ENCODE results near the gene ABCA2. TPM values are rescaled to one million over a fixed set of nuclear protein-coding genes. Genes with fewer than 3 reads are reported as not detected.

Gene ABCA2
- total RNA-seq, 2 donors from 2014 or later = 17.8 to 21.9 TPM

DNA sequence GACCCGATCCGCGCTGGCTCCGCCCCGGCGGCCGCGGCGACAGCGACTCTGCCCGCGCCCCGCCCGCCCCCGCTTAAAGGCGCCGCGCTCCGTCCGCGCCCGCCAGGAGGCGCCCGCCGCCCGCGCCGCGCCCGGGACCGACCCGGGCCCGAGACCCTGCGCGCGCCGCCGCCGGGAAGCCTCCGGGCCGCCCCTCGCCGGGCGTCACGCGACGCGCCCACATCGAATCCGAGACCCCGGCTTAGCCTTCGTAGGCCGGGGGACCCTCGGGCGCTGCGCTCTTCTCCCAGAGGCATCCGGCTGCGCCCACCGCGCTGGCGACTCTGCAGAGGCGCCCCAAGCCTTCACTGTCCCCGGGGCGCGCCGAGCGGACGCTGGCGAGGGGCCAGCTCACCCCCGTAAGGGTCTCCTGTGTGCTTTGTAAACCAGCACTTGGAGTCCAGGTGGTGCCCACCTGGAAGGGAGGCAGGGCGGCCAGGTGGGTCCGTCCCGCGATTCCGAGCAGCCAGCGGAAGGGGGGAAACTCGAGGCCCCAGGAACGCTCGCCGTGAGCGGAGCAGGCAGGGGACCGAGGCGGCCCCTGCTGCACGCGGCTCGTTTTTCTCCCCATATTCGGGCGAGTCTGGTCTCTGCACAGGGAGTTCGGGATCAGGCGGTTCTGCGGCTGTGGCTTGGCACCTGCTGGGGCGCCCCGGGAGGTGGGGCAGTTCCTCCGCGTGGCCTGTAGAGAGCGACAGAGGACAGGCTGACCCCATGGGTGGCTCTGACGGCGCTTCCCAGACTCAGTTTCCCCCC is 423 bp upstream of the ABCA2 start:
- no peak overlapping the region for H3K27ac Mint-ChIP-seq
- peak; percentile 49 to 76 for ATAC-seq

DNA sequence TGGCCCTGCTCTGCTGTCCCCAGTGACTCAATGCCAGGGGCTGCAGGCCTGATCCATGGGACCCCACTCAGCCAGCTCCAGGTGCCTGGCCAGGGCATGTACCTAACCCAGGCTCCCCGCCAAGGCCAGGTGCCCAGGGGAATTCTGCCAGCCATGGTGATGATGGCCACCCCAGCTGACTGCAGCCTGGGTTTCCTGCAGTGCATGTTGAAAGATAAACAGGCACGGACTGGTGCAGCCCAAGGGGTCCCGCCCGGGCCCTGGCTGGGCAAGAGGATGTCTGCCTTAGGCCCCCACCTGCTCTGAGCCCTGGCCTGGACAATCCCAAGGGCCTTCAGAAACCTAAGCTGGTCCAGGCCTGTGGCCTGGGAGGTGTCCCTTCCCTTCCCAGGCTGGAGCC is 1.2 kb downstream of the ABCA2 start:
- Mint-ChIP-seq H3K27ac (no peak overlapping the region), H3K36me3 (no peaks in the 10 kb centered on the region), H3K9me3 (no peaks in the 10 kb centered on the region)
- ATAC-seq = no peak
- no peak for DNase-seq (ENCODE audit: low spot score in 2 of 2)

More for the DNA sequence above, 423 bp upstream of the ABCA2 start:
- Mint-ChIP-seq H3K36me3 (no peaks in the 10 kb centered on the region), H3K9me3 (no peaks in the 10 kb centered on the region)
- DNase-seq (ENCODE audit: low spot score in 2 of 2) = peak; percentile 74 to 78

DNA sequence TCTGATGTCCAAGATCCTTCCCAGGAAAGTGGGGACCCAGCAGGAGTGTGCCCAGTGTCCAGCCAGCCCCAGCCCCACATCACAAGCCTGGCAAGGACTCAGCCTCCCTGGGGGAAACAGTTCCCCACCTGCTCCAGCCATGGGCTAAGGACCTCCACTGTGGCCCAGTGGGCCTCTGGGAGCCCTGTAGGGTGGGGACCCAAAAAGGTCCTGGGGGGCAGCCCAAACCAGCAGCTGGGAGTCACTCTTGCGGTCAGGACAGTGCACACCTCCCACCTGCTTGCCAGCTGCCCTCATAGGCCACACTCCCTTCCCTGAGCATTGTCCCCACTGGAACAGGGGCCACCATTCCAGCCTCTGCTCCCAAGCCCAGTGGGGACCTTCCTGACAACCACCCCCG is 1.7 kb downstream of the ABCA2 start:
- no peaks in the 10 kb centered on the region for H3K36me3 Mint-ChIP-seq
- DNase-seq (ENCODE audit: low spot score in 2 of 2) (no peak), ATAC-seq (no peak)
- H3K9me3 Mint-ChIP-seq = no peaks in the 10 kb centered on the region
- H3K27ac Mint-ChIP-seq = no peak overlapping the region

DNA sequence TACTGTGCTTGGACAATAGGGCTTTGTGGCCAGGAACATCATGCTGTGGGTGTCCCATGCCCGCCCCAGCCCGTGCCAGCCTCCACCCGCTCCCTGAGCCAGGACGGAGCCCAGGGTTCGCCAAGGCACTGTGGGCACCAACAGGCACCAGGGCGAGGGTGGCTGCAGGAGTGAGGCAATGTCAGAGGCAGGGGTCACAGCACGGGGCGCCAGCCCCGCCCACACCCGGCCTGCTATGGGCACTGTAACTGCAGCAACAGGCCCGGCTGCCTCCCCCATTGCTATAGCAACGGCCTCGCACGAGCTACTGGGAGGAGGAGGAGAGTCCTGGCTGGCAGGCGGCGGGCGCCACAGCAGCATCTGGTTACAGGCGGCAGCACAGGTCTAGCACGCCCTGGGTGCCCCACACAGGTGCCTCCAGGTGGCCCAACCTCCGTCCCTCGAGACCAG is 2.5 kb downstream of the ABCA2 start:
- H3K36me3 Mint-ChIP-seq = no peaks in the 10 kb centered on the region
- H3K9me3 Mint-ChIP-seq = no peaks in the 10 kb centered on the region
- H3K27ac Mint-ChIP-seq = no peak overlapping the region
- DNase-seq (ENCODE audit: low spot score in 2 of 2) (no peak), ATAC-seq (no peak)

DNA sequence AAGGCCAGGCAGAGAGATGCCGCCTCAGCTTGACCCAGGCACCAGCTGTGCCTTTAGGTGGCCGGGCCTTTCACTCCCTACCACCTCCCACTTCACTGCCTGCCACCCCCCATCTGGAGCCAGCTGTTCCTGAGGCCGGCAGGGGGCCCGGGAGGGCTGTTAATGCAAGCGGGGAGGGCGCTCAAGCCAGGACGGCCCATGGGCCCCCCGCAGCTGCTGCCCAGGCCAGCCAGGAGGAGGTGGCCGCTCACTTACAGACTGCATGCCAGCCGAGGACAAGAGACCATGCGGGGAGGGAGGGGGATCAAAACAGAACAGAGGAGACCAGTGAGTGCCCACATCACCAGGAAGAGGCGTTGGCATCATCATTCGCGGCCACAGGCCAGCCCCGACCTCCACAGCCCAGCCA is 4.5 kb downstream of the ABCA2 start:
- no peak overlapping the region for H3K27ac Mint-ChIP-seq
- no peaks in the 10 kb centered on the region for H3K9me3 Mint-ChIP-seq
- H3K36me3 Mint-ChIP-seq = no peaks in the 10 kb centered on the region
- no peak for ATAC-seq
- DNase-seq (ENCODE audit: low spot score in 2 of 2) = no peak

DNA sequence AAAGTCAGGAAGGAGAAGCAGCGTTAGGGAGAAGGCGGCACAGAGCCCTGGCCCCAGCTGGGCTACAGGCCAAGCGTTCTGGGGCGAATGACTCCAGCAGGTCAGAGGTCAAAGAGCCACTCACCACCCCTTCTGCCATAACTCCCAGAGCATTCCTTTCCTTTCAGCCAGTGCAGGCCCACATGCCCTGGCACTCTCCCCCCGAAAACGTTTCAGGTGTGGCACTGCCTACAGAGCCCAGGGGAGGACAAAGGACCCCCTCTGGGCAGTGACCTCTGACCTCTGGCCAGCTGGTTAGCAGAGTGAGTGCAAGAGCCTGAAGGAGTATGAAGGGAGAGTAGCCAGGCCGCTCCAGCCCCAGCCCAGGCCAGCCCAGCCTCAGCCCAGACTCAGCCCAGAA is 4.9 kb downstream of the ABCA2 start:
- Mint-ChIP-seq H3K27ac (no peak overlapping the region), H3K36me3 (no peaks in the 10 kb centered on the region), H3K9me3 (no peaks in the 10 kb centered on the region)
- ATAC-seq (no peak), DNase-seq (ENCODE audit: low spot score in 2 of 2) (no peak)

DNA sequence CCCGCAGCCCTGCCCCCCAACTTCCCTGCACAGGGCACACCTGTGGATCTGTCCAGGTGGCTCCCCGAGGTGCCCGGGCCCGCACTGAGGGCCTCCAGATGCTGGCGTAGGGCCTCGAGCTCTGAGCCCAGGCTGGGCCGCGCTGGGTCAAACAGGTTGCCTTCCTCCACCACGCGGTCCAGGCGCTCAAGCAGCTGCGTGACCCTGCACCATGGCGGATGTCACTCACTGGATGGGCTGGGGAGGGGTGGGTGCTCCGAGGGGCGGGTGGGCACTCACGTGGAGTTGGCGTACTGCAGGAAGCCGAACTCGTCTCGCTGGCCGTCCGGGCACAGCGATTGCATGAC is 5.4 kb downstream of the ABCA2 start:
- Mint-ChIP-seq H3K27ac (no peak overlapping the region), H3K36me3 (no peaks in the 10 kb centered on the region), H3K9me3 (no peaks in the 10 kb centered on the region)
- no peak for ATAC-seq
- no peak for DNase-seq (ENCODE audit: low spot score in 2 of 2)

DNA sequence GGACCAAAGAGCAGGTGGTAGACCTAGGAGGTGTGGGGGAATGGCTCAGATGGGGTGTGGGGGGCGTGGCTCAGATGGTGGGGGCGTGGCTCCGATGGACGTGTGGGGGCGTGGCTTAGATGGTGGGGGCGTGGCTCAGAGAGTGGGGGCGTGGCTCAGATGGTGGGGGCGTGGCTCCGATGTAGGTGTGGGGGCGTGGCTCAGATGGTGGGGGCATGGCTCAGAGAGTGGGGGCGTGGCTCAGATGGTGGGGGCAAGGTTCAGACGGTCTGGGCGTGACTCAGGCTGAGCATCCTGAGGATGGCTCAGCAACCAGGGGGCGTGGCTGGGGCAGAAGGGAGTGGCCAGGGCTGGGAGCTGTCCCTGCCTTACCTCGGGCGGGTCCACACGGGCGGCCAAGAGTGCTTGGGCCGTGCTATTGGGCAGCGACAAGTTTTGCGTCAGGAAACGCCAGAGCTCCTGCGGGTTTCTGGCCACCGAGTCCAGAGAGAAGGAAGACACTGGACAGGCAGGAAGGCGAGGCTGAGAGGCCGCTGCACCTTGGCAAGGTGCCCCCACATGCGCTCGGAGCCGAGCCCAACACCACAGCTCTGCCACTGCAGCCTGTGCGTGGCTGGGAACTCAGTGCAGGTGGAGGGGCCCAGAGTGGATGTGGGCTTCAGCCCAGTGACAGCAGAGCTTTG is 5.9 kb downstream of the ABCA2 start:
- no peaks in the 10 kb centered on the region for H3K9me3 Mint-ChIP-seq
- no peaks in the 10 kb centered on the region for H3K36me3 Mint-ChIP-seq
- H3K27ac Mint-ChIP-seq = no peak overlapping the region
- DNase-seq (ENCODE audit: low spot score in 2 of 2) = peak in 1 of 2 donors; percentile 79
- peak; percentile 52 to 93 for ATAC-seq

DNA sequence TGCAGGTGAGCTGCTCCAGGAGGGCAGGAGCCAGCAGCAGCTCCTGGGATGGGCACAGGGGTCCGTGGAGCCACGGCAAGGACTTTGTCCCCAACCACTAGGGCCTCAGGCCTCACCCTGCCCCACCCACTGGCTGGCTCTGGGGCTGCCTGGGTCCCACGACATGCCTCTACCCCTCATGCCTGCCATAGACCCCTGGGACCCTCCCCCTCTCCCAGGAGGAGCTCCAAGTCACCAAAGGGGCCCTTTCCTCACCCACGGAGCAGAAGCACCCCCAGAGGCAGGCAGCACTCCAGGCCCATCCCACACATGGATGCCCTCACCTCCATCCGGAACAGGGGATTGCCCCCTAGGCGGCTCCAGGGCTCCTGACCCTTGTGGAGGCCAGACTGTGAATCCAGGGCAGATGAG is 6.5 kb downstream of the ABCA2 start:
- DNase-seq (ENCODE audit: low spot score in 2 of 2) = no peak
- Mint-ChIP-seq H3K27ac (no peak overlapping the region), H3K36me3 (no peaks in the 10 kb centered on the region), H3K9me3 (no peaks in the 10 kb centered on the region)
- peak in 1 of 2 donors; percentile 9 for ATAC-seq

DNA sequence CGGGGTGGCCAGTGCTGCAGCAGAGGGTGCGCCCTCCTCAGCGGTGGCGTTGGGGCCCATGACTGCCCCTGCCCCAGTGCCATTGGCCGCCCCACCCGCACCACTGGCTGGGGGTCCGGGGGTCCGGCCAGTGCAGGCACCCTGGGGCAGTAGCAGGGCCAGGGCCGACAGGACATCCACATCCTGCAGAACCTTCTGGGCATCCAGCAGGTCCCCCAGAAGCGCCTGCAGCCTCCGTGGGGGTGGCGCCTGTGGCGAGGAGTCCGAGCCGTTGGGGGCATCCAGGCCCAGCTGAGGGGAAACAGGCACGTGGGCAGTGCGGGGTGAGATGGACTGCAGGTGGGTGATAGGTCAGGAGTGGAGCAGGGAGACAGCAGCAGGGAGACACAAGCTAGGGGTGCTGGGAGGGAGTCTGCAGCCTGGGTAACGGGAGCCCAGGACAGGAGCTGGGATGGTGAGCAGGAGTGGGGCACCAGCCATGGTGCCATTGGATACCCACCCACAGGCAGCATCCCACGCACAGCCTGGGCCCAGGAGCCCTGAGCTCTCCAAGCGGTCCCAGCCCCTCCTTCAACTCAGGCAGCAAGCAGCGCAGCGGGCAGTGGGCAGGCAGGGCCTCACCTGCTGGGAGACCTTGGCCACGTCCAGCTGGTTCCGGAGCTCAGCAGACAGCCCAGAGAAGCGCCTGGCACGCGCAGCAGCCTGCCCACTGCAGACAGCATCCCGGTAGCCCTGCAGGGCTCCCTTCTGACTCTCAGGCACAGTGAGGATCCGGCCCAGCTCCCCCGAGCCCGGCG is 7.1 kb downstream of the ABCA2 start:
- no peak for ATAC-seq
- H3K27ac Mint-ChIP-seq = no peak overlapping the region
- no peaks in the 10 kb centered on the region for H3K9me3 Mint-ChIP-seq

DNA sequence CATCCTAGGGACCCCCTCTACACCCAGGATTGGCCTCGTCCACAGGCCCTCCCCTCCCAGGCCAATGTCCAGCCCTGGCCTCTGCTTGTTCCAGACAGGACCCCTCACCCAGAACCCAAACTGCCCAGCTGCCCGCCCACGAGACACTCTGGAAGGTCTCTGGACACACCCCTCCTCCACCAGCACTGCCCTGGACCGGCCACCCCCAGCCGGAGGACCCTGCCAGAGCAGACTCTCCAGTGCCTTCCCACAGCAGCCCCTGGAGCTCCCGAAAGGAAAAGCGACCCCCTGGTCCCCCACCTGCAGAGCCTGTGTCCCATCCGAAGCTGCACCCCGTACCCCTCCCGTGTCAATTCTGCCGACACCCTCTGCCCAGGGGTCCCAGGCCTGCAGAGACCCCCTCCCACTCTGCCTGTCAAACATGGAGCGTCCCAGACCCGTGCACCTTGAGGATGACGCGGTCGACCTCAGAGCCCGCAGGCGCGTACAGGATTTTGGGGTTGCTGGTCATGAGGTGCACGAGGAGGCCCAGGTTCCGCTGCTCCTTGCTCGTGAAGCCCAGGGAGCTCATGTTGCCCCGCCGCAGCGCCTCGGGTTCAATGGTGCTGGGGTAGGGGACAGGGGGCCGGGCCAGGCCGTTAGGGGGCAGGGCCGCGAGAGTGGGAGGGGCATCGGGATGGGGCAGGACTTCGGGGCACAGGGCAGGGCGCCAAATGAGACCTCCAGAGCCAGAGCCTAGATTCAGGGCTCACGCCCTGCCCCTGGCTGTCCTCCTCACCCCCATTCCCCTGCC is 8.0 kb downstream of the ABCA2 start:
- H3K27ac Mint-ChIP-seq = no peak overlapping the region
- H3K36me3 Mint-ChIP-seq = no peaks in the 10 kb centered on the region
- ATAC-seq (no peak), DNase-seq (ENCODE audit: low spot score in 2 of 2) (no peak)
- H3K9me3 Mint-ChIP-seq = no peaks in the 10 kb centered on the region

More for the DNA sequence above, 7.1 kb downstream of the ABCA2 start:
- no peak for DNase-seq (ENCODE audit: low spot score in 2 of 2)
- H3K36me3 Mint-ChIP-seq = no peaks in the 10 kb centered on the region

DNA sequence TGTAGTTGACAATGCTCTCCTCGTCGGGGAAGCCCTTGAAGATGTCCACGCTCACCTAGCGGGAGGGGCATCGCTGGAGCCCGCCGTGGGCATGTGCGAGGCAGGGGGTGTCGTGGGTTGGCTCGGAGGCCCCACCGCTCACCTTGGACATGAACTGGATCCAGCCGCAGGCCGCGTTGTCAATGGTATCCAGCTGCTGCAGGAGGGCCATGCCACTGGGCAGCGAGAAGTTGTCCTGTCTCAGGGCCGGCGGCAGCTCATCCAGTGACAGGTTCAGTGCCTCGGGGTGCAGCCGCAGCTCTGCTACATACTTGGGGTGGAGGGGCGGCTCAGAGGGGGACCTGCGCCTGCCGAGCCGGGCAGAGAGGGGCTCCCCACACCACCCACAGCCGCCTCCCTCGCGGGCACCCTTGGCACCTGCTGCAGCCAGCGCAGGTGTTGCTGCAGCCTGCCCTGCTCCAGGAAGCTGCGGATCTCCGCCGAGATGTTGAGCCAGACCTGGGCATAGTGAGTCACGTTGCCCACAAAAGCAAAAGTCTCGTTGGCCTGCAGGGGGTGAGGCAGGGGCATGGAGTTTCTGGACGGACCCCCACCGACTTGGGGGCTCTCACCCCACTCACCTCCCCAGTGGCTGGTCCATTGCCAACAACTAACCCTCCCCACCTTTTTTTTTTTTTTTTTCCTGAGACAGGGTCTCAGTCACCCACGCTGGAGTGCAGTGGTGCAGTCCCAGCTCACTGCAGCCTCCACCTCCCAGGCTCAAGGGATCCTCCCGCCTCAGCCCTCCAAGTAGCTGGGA is 9.1 kb downstream of the ABCA2 start:
- no peak for DNase-seq (ENCODE audit: low spot score in 2 of 2)
- Mint-ChIP-seq H3K9me3 (no peaks in the 10 kb centered on the region), H3K36me3 (no peaks in the 10 kb centered on the region), H3K27ac (no peak overlapping the region)
- ATAC-seq = no peak

DNA sequence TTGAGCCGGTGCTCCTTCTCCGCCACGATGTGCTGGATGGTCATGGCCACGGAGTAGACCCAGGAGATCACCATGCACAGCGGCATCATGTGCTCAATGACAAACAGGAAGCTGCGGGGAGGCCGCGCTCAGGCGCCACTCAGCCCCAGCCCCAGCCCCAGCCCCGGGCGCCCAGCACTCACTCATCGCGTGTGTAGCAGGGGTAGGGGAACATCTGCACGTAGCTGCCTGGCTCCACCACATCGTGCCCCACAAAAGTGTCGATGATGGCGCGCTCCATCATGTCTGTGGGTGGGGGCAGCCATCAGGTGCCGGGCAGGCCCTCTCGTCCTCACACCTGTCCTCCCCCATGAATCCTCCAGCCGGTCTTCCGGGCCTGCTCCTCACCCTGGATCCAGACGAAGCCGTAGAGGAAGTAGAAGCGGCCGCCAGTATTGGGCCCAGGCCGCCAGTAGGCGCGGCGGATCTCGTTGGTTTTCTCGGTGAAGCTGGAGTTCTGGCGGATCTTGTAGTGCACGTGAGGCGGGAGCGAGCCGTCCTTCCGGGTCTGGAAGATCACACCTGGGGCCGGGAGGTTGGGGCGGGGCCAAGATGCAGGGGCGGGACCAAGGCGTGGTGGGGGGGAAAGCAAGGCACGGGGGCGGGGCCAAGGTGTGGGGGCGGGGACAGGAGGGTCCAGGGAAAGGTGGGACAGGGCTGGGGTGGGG is 10.1 kb downstream of the ABCA2 start:
- ATAC-seq (no peak), DNase-seq (ENCODE audit: low spot score in 2 of 2) (no peak)
- Mint-ChIP-seq H3K9me3 (no peaks in the 10 kb centered on the region), H3K27ac (no peak overlapping the region), H3K36me3 (no peaks in the 10 kb centered on the region)

DNA sequence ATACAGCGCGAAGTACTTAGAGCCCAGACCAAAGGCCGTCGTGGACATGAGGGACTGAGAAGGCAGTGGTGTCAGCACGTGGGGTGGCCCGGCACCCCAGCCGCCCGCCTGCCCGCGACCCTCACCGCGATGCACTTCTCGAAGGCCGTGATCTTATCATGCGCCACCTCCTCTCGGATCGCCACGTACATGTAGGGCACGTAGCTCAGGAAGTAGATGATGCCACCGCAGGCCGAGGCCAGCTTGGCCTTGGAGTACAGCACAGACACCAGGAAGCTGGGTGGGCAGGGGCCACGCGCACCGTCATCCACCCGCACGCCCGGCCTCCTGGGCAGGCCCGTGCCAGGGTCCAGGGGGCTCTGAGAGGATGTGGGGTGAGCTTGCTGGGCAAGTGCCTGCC is 11.0 kb downstream of the ABCA2 start:
- DNase-seq (ENCODE audit: low spot score in 2 of 2) (no peak), ATAC-seq (no peak)
- no peaks in the 10 kb centered on the region for H3K36me3 Mint-ChIP-seq
- H3K27ac Mint-ChIP-seq = no peak overlapping the region
- H3K9me3 Mint-ChIP-seq = no peaks in the 10 kb centered on the region

DNA sequence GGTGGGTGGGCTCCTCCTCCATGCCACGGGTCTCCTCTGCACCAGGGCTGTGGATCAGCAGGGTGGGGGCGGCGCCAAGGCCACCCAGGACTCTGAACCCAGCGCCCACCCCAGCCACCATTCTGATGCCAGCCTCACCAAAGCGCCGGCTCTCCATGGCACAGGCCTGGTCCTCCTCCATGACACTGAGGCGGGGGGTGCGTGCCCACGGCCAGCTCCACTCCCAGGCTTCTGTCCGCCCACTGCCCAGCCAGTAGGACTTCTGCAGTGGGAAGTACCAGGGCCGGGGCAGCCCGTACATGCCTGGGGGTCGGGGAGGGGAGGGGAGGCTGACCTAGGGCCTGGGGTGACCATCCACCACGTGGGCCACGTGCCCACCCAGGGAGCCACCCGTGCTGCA is 11.6 kb downstream of the ABCA2 start:
- H3K9me3 Mint-ChIP-seq = no peaks in the 10 kb centered on the region
- H3K27ac Mint-ChIP-seq = no peak overlapping the region
- no peaks in the 10 kb centered on the region for H3K36me3 Mint-ChIP-seq
- DNase-seq (ENCODE audit: low spot score in 2 of 2) (no peak), ATAC-seq (no peak)
